Ascending aorta (tissue), 2 donors: ENCODE results near the gene SURF4. TPM values are rescaled to one million over a fixed set of nuclear protein-coding genes. Genes with fewer than 3 reads are reported as not detected.

Source experiments
- DNase-seq, 2 donors: peaks; one replicate each; pipeline ENCODE4 v3.0.0-alpha.2; 2019; ENCODE audit warnings: low spot score in 2 of 2
- H3K27ac ChIP-seq, 2 donors: fragments of 200-600 bp; sonication (generic); one replicate each; pipeline ENCODE4 v1.5.1; 2016 to 2017; ENCODE audit warnings: mild to moderate bottlenecking in 1 of 2
- H3K27me3 ChIP-seq: fragments of 200-600 bp; sonication (generic); one replicate; pipeline ENCODE4 v1.5.1; 2017
- H3K36me3 ChIP-seq, 2 donors: fragments of 200-600 bp; sonication (generic); one replicate each; pipeline ENCODE4 v1.5.1; 2016
- H3K4me1 ChIP-seq, 2 donors: fragments of 200-600 bp; sonication (generic); one replicate each; pipeline ENCODE4 v1.5.1; 2016 to 2017; ENCODE audit warnings: mild to moderate bottlenecking in 1 of 2
- H3K4me3 ChIP-seq, 2 donors: fragments of 200-600 bp; sonication (generic); one replicate each; pipeline ENCODE4 v1.5.1; 2016 to 2017; ENCODE audit warnings: mild to moderate bottlenecking in 1 of 2
- H3K9me3 ChIP-seq, 2 donors: fragments of 200-600 bp; sonication (generic); one replicate each; pipeline ENCODE4 v1.5.1; 2016
- intact Hi-C: fragments of 100-400 bp; cut with DNase I; formaldehyde crosslinking; loops from one replicate; pipeline ENCODE4 v1.15.1; 2023
- total RNA-seq: library from RNA; depleted of rRNA; stranded (reverse); fragments of >200 nt; gene quantifications from one replicate; pipeline ENCODE4 v1.1.0, GENCODE V29; 2016
- TF ChIP-seq, protein P1 (sequence below), 3 experiments: fragments of 200-600 bp in 2 of 3; fragments of 450-650 bp in 1 of 3; sonication (generic) in 2 of 3; IDR thresholded peaks; one replicate each; pipeline ENCODE4 v1.5.1; 2016 to 2019; ENCODE audit warnings: antibody characterized with exemption in 3 of 3, mild to moderate bottlenecking in 1 of 3, moderate library complexity in 1 of 3

The SURF4 gene
- total RNA-seq, 1 donor from 2014 or later, result 161 TPM

DNA sequence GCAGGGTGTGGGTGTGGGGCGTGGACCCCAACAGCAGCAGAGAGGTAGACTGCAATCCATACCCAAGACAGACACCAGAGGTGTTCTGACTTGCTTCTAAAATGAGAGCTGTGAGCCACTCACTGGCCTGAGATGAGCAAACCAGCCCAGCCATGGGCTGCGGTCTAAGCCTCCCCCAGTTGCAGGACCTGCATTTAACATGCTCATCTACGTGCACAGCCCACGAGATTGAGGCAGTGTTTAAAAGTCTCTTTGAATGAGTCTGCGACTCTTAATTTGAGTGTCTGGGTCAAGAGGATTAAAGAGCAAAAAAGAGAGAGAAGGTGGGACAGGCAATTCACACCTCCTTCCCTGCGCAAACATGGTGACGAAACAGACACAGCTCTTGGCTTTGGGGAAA lies 5.9 kb downstream of the SURF4 start:
- DNase-seq, result no peak
- Histone ChIP-seq H3K27me3 (no peaks in the 10 kb centered on the region), H3K27ac (no peak overlapping the region), H3K9me3 (no peaks in the 10 kb centered on the region), H3K4me1 (peaks cover 7 to 40% of the 10 kb centered on the region in 2 donors), H3K4me3 (no peak overlapping the region), H3K36me3 (peaks cover 29 to 52% of the 10 kb centered on the region in 2 donors)
- TF ChIP-seq, protein P1, sequence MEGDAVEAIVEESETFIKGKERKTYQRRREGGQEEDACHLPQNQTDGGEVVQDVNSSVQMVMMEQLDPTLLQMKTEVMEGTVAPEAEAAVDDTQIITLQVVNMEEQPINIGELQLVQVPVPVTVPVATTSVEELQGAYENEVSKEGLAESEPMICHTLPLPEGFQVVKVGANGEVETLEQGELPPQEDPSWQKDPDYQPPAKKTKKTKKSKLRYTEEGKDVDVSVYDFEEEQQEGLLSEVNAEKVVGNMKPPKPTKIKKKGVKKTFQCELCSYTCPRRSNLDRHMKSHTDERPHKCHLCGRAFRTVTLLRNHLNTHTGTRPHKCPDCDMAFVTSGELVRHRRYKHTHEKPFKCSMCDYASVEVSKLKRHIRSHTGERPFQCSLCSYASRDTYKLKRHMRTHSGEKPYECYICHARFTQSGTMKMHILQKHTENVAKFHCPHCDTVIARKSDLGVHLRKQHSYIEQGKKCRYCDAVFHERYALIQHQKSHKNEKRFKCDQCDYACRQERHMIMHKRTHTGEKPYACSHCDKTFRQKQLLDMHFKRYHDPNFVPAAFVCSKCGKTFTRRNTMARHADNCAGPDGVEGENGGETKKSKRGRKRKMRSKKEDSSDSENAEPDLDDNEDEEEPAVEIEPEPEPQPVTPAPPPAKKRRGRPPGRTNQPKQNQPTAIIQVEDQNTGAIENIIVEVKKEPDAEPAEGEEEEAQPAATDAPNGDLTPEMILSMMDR (IDR thresholded peaks at IDR 0.05), result no peak
- intact Hi-C loops, result loop anchor here (10.0 kb wide), 1 partner anchor 655 kb away; the partner anchor contains the start of gene BRD3OS

DNA sequence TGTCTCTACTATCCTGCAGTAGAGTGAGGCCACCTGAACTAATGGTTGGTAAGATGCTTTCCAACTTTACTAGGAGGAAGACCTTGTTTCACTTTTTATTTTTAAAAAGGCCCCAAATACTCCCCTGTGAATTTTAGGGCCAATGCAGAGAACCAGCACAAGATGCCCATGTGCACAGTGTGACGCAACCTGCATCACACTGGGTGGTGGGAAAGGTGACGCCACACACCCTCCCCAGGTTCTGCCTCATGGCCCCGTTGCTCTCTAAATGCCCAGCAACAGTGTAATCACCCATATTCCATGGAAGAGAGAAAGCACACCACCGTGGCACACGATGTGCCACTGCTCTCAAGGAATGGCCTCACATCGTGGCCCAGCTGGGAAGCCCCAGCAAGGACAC lies 6.4 kb downstream of the SURF4 start:
- Histone ChIP-seq H3K27me3 (no peaks in the 10 kb centered on the region), H3K36me3 (peaks cover 34 to 57% of the 10 kb centered on the region in 2 donors), H3K4me1 (peaks cover 4 to 40% of the 10 kb centered on the region in 2 donors), H3K27ac (no peak overlapping the region), H3K4me3 (no peak overlapping the region), H3K9me3 (no peaks in the 10 kb centered on the region)
- intact Hi-C loops, result no loop called here
- TF ChIP-seq, protein P1 (IDR thresholded peaks at IDR 0.05), result no peak
- DNase-seq, result no peak

DNA sequence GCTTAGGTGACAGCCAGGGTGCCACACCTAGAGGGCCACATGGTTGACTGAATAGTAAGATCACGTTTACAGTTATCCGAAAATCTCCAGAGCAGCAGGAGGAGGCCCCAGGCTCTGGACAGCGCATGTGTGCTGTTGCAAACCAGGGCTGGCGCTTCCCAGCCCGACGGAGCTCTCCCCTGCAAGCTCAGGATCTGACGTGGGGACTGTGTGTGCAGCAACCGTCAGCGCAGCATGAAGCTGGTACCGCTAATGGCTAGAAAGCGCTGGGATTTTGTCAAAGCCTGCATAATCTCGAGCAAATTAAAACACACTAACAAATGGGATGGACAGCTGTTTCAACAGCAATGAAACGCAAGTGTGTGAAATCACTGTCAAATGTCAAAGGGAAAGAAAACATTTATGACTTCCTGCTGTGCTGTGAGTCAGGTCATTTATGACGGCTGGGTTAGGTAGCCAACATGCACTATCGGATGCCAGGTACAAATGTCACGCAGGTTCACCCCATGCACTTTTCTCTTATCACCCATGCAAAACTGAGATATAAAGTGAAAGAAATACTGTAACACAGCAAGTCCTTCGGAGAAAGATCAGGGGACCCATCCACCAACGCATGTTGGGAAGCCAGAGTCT lies 7.5 kb downstream of the SURF4 start:
- DNase-seq, result no peak
- no peaks in the 10 kb centered on the region for H3K27me3 ChIP-seq
- peaks cover 43 to 67% of the 10 kb centered on the region in 2 donors for H3K36me3 ChIP-seq
- H3K4me3 ChIP-seq, result no peak overlapping the region
- H3K27ac ChIP-seq, result no peak overlapping the region
- TF ChIP-seq, protein P1 (IDR thresholded peaks at IDR 0.05), result no peak
- peaks cover 0 to 37% of the 10 kb centered on the region in 2 donors for H3K4me1 ChIP-seq
- no peaks in the 10 kb centered on the region for H3K9me3 ChIP-seq
- intact Hi-C loops, result no loop called here

DNA sequence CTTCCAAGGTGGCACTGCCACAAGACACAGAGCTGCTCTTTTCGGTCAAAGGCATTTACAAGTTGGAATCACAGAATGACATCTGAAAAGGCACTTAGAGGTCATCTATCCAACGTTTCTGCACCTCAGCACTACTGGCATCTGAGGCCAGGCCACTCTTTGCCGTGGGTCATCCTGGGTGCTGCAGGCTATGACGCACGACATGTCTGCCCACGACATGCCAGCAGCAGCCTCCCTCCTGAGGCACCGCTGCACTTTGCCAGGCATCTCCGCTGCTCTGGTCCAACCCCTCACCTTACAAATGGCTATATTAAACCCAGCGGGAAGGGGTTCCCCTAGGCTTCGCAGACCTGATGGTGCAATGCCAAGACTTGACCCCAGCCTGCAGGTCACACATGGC lies 8.1 kb downstream of the SURF4 start:
- intact Hi-C loops, result no loop called here
- H3K4me3 ChIP-seq, result no peak overlapping the region
- H3K36me3 ChIP-seq, result peaks cover 46 to 68% of the 10 kb centered on the region in 2 donors
- TF ChIP-seq, protein P1 (IDR thresholded peaks at IDR 0.05), result no peak
- H3K27me3 ChIP-seq, result no peaks in the 10 kb centered on the region
- peaks cover 0 to 31% of the 10 kb centered on the region in 2 donors for H3K4me1 ChIP-seq
- H3K27ac ChIP-seq, result no peak overlapping the region
- DNase-seq, result no peak
- H3K9me3 ChIP-seq, result no peaks in the 10 kb centered on the region

DNA sequence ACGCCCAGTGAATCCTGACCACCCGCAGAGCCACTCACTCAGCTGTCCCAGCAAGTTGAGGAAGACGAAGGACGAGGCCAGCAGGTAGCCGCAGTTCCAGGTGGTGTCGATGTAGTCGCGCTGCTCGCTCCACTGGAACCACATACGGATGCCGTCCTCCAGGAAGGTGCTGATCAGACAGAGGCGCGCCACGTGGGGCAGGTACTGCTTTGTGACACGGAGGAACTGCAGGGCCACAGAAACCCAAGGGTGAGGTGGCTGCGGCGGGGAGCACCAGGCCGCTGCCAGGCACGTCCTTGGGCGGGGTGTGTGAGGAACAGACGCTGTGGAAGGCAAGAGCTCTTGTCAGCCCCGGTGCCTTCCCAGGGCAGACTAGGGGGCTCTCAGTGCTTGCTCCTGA lies 8.6 kb downstream of the SURF4 start:
- Histone ChIP-seq H3K27me3 (no peaks in the 10 kb centered on the region), H3K36me3 (peaks cover 50 to 68% of the 10 kb centered on the region in 2 donors), H3K4me1 (peaks cover 0 to 27% of the 10 kb centered on the region in 2 donors), H3K4me3 (no peak overlapping the region), H3K27ac (no peak overlapping the region), H3K9me3 (no peaks in the 10 kb centered on the region)
- intact Hi-C loops, result no loop called here
- TF ChIP-seq, protein P1 (IDR thresholded peaks at IDR 0.05), result no peak
- no peak for DNase-seq
